Activated CD8-positive, alpha-beta memory T cell treated with anti-CD3 and anti-CD28 coated beads for 4 hours (primary cell): ENCODE measurements around the gene B3GNT7.
"Not testable (repeated sequence)": the region's sequence is repeated elsewhere in the genome, so short reads cannot be mapped to it uniquely, and the experiment has no call there.

ENCODE experiments used
- DNase-seq, 2 donors: peaks; one replicate each; pipeline ENCODE4 v3.0.0-alpha.2; 2020; ENCODE audit warnings: low read depth in 2 of 2

Gene B3GNT7, protein sequence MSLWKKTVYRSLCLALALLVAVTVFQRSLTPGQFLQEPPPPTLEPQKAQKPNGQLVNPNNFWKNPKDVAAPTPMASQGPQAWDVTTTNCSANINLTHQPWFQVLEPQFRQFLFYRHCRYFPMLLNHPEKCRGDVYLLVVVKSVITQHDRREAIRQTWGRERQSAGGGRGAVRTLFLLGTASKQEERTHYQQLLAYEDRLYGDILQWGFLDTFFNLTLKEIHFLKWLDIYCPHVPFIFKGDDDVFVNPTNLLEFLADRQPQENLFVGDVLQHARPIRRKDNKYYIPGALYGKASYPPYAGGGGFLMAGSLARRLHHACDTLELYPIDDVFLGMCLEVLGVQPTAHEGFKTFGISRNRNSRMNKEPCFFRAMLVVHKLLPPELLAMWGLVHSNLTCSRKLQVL

DNA sequence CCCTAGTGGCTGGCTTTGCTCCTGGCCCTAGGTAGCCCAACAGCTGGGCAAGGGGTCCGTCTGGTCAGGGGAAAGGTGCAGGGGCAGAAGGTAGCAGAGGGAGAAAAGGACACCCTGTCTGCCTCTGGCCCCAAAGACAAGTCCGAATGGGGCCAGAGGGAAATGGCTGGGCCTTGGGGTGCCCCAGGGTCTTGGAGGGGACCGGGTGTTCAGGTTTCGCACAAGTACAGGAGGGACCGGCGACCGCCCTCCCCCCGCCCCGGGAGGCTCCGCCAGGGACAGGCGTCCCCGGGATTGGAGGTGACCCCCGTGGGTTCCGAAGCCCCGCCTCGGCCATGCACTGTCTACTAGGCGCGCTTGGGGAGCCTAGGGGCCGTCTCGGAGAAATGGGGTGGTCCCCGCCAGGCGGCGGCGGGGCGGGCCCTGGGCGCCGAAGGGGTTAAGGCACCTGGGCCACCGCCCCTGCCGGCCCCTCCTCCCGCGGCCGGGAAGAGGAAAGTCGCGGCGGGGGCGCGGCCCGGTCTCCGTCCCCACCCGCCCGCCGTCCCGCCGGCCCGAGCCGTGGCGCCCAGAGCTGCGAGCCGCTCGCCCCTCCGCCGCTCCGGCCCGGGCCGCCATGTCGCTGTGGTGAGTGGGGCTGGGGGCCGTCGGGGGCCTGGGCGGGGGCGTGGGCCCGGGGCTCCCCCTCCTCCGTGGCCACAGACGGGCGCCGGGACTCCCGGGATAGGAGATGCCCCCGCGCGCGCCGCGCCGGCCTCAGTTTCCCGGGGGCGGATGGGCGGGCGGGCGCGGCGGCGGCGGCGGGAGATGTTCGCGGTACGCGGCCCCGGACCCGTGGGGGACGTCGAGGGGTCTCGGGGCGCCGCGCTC is at the start of gene B3GNT7:
B3GNT7 (plus strand) TSS at position 523 of the 870 bp plus-strand sequence; CDS start at position 617, 94 bp downstream.
- DNase-seq = no peak

DNA sequence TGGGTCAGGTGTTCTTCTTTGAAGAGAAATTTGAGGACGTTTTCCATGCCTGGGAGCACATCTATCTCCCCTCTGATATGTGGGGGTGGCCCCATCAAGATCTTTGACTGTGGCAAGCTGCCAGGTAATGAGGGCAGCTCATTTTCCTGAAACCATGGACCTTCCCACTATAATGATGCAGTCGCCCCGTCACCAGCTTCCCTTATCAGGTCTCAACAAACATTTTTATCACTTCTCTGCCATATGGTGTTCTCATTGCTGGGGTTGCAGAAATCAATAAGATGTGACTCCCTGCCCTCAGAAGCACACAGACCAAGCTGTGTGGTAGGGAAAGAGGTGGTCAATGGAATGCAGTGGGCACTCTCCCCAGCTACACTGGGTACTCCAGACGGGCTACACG is 48.4 kb upstream of the B3GNT7 start:
- DNase-seq = no peak

DNA sequence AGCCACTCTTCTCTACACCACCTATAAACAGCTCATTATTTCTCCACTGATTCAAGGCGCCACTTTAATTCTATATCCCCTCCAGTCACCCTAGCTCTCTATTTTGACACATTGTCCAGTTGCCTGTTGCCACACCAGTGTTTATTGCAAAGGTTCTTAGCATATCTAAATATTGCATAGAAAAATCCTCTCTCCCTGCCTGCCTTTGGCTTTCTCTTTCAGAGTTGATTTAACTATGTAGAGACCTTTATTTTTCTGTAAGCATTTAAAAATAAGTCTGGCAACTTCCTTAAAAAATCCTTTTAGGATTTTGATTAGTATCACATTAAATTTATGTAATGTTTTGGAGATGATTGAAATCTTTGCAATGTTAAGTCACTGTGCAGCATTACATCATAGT is 47.9 kb upstream of the B3GNT7 start:
- no peak for DNase-seq

DNA sequence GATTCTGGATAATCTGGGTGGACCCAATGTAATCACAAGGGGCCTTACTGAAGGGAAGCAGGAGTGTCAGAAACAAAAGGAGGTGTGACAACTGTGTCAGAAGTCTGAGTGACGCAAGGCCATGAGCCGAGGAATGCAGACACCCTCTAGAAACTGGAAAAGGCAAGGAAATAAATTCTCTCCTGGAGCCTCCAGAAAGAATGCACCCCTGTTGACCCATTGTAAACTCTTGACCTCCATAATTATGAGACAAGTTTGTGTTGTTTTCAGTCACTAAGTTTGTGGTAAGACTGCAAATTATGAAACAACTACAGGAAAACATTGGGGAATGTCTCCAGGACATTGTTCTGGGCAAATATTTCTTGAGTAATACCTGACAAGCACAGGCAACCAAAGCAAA is 47.3 kb upstream of the B3GNT7 start:
- no peak for DNase-seq

DNA sequence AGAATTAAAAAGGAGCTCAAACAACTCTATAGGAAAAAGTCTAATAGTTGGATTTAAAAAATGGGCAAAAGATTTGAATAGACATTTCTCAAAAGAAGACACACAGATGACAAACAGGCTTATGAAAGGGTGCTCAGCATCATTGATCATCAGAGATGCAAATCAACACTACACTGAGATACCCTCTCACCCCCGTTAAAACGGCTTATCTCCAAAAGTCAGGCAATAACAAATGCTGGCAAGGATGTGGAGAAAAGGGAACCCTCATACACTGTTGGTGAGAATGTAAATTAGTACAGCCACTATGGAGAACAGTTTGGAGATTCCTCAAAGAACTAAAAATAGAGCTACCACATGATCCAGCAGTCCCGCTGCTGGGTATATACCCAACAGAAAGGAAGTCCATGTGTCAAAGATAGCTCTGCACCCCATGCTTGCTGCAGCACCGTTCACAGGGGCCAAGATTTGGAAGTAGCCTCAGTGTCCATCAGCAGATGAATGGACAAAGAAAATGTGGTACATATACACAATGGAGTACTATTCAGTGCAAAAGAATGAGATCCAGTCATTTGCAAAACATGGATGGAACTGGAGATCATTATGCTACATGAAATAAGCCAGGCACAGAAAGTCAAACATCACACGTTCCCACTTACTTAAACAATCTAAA is 46.7 kb upstream of the B3GNT7 start:
- no peak for DNase-seq

DNA sequence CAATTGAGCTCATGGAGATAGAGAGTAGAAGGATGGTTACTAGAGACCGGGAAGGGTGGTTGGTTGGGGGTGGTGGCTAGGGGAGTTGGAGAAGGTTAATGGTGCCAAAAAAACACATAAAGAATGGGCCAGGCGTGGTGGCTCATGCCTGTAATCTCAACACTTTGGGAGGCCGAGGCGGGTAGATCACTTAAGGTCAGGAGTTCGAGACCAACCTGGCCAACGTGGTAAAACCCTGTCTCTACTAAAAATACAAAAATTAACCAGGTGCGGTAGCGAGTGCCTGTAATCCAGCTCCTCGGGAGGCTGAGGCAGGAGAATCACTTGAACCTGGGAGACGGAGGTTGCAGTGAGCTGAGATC is 46.2 kb upstream of the B3GNT7 start:
- not testable (repeated sequence) for DNase-seq

DNA sequence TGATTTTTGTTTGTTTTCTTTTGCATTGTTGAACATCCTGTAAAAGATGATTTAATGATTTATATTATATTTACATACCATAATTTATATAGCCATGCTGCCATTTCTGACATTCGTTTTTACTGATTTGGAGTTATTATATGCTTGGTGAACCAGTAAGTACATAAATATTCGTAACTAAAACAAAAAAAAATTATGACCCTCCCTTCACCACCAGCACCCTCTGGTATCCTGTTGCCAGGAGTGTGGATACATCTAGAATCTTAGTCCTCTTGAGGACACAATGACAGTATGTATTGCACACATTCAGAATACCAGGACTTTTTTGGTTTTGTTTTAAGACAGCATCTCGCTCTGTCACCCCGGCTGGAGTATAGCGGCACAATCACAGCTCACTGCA is 43.9 kb upstream of the B3GNT7 start:
- no peak for DNase-seq

DNA sequence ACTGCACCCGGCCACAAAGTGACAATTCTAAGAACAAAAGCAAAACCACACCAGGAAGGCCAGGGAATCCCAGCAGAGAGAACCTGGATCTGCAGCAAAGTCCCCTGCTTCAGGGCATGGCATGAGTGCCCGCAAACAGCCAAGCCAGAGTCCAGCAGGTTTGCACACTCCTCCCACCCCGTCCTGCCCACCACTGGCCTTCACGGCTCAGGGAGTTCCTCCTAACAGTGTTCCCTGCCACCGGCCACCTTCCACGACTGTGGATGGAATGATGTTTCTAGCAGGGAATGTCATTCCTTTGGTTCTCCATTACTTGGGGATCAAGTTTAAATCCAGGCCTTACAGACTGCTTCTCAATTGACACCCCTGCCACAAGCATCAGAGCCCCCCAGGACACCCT is 42.0 kb upstream of the B3GNT7 start:
- DNase-seq = no peak

DNA sequence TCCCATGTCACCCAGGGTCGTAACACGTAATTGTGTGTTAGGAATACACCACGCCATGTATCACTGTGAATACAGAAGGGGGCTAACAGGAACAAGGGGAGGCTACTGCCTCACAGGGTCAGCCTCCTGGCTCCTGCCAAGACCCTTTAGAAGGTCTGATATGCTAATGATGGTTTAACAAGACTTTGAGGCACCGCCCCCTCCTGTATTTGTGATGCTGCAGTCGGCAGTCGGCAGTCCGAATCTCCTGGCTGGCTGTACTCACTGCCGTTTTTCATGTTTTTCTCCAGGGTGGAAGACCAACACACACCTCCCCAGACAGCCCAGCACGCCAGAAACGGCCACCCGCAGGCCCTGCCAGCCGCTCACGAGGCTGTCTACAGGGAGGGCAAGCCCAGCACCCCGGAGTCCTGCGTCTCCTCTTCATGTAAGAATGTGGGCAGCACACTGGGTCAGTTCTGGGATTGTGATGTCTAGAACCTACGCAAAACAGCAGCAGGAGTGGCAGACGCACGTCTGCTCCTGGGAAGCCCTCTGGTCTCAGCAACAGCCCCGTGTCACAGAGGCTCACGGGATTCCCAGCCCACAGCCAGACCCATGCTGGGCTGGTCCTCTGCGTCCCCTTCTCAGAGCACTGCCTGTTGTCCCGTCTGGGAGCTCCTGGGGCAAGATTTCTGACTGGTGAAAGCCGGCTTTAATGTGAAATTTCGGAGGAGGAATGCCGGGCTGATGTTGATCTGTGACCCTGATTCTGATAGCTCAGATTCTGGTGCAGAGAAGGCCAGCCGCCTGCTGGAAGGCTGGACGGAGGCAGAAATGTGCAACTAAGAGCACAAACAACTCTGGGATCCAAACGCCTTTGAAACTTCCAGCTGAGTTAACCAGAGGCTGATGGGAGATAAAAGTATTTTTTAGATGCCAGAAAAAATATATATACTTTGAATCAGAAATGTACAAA is 39.7 kb upstream of the B3GNT7 start:
- no peak for DNase-seq

DNA sequence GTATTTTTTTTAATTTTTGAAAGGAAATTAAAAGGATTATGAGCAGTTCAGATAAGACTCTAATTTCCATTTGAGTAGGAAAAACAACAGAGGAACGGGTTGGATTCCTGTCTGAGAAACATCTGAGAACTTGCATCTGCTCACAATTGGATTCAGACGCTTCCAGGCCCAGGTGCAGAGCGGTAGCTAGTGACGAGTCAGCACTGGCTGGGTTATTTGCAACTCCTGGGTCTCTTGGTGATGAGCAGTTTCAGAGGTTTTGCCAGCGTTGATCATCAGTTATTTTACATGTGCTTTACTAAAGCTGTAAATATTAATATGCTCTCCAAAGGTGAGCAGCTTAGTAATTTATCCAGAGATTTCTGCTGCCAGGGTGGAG is 39.1 kb upstream of the B3GNT7 start:
- DNase-seq = no peak

DNA sequence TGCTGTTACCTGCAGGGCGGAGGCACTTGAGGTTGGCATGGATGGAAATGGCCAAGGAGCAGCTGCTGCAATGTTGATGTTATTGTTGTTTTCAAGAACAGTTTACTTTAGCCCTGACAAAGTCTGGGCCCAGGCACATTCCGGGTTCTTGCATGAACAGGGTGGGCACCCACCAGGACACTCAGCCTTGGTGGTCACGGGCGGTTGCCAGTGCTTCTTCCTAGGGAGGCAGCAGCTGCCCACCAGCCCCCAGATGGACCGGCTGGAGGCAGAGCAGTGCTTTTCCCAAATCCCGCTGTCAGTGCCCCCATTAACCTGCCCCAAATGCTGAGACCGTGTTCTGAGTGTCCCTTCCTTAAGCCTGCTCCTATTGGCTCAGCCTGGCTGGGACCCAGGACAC is 38.5 kb upstream of the B3GNT7 start:
- DNase-seq = no peak

DNA sequence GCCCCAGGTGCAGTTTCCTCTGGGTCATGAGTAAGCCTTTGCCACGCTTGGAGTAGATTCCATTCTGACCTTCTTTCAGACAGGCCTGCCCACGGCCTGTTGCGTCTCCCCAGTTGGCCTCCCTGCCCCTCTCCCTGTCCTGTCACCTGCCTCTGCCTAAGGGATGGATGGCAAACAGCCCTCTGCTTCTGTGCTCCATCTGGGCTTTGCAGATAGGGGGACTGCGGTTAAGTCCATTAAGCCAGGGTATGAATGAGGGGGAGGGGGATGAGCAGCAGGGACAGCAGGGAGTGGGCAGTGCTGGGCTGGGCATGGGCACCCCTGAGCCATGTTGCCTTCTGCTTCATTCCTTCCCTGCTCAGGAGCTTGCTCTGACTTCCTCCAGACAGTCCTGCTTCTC is 37.6 kb upstream of the B3GNT7 start:
- no peak for DNase-seq

DNA sequence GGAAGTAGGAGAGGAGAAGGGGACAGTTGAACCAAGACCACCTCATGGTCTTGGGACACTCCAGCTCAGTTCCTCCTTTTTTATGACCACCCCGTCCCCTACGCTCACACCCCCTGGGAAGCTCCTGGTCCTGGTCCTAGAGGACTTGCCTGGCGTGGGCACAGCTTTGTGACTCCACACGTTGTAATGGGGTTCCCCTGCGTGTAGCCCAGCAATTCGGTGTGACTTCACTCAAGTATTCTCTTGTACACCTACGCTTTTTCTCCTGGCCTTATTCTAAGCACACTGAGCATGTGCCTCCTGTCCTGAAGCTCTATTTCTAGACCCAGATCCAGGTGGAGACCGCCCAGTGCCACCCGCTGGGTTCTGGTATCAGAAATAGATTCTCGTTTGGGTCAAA is 36.1 kb upstream of the B3GNT7 start:
- DNase-seq = no peak

DNA sequence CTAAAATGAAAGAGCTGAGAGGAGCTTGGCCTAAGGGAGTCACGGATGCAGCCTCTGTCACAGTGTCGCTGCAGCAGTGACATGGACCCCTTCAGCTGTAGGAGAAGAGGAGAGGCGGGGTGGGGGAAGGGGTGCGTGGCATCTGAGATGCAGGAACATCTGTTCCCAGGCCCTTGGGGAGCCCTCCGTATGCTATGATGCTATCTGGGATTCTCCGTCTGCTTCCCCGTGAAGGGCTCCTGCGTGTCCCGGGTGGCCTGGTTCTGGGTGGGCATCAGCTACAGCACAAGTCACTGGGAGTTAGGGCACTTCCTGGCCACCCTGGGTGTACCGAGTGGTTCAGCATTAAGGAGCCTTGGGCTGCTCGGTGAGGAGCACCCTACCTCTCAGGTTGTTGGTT is 35.6 kb upstream of the B3GNT7 start:
- no peak for DNase-seq

DNA sequence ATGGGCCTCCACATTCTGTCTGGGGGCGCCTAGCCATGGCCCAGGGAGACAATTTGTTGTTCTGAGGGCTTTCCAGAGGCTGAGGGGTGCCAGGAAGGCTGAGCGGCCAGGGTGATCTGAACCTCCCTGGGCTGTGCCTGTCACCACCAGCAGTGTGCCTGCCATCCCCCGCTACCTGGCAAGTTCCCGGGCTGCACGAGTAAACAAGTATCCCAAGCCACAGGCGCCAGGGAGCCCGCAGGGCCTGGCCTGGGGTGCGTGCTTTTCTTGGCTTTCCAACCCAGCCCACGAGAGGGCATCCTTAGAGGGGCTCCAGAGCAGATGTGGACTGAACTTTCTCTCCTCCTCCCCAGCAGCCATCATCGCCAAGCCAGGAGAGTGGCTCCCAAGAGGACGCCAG is 35.1 kb upstream of the B3GNT7 start:
- DNase-seq = no peak

DNA sequence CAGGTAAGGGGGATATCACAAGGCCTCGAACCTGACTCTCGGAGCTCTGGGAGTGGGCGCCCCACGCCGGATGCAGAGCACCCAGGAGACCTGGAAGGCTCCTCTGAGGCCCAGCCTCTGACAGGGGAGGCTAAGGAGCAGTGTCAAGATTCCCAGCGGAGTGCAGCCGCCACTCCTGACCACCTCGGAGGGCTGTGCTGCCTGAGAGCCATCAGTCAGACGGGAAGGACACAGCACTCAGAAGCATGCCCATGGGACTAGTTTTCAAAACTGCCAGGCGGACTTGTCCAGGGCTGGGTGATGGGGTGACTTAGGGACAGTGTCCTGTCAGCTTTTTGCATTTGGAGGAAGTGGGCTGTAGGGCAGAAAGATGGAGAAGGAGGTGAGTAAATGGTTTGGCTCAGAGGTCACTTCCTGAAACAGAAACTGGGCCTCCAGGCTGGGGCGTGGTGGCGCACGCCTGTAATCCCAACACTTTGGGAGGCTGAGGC is 34.6 kb upstream of the B3GNT7 start:
- DNase-seq = no peak

DNA sequence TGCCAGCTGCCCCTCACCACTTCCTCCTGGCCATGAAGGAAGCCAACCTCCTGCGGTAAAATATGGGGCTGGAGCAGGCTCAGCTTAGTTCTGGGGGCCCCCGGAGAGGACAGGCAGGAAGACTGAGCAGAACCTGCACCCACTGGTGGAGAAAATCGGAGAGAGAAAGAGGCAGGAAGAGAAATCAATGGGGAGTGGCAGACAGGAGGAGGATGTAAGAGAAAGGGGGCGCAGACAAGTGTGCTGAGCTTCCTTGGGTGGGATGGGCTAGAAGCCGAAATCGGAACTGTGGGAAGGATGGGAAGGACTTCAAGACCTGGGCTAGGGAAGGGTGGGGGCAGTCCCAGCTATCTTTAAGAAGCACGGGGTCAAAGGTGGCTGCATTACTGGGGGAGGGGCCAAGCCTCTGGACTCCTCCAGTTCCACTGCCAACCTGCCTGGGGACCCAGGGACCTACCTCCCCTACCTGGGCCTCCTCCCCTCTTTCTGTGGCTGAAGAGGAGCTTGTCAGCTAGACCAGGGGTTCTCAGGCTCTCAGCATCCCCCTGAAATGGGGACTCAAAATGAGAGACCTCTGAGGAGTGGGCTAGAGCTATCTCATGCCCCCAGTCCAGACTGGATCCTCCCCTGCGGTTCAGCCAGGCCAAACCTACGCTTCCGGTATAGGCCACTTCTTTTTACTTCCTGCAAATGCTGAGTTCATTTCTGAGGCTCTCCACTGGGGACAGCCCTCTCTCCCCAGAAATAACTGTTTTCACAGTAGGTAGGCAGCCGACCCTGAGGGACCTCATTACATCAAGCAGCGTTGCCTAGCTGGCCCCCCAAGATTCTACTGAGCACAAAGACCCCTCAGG is 33.6 kb upstream of the B3GNT7 start:
- no peak for DNase-seq

DNA sequence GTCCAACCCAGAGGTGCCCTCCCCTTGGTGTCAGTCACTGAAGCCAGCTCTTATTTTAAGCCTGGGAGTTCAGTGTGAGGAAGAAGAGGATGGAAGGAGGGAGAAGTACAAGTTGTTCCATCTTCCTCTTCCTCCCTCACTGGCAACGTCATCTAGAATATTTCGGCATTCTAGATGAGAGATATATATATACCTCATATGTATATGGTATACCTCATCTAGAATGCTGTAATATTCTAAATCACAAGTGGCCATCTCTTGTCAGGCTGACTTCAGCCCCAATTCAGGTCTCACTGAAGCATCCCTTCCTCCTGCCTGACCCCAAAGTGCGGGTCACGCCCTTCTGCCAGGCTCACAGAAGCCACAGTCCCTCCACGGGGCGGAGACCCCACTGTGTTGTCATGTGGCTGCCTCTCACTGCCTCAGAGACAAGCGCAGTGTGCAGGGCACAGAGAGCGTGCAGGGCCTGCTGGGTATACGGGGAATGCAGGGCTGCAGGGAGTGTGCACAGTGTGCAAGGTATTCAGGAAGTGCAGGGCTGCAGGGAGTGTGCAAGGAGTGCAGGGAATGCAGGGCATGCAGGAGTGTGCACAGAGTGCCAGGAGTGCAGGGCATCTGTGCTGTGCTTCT is 32.8 kb upstream of the B3GNT7 start:
- DNase-seq = no peak

DNA sequence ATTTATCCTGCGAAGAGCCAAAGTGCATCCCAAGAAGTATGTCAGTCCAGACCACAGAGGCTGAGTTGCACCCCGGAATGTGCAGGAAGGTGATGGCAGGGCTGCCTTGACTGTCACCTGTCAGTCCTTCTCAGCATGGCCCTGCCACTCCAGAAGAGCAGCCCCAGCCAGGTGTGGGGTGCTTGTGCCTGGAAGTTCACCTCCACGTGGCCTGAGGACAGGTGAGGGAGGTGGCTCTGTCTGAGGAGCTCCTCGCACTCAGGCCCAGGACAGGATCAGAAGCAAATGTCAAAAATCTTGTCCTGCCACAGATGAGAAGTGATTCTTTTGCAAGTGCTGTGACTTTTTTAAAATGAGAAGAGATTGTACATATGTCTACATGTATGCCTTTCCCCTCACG is 31.4 kb upstream of the B3GNT7 start:
- DNase-seq = no peak
